SK-N-SH (cell line): Measurements from ENCODE around the gene MBD6. TPM values are rescaled to one million over a fixed set of nuclear protein-coding genes. Genes with fewer than 3 reads are reported as not detected.

Experiments
- CTCF ChIA-PET: fragments of 300-600, 350-600 bp; formaldehyde crosslinking; extraction: SDS; loops from one replicate; lab custom pipeline; 2021; lab: Yijun Ruan, JAX
- POLR2A ChIA-PET: fragments of 350-600 bp; sonication (Branson Sonifier 250); formaldehyde crosslinking; extraction: SDS; loops from one replicate; lab custom pipeline; 2020; ENCODE audit warnings: antibody characterized with exemption, inconsistent platforms; lab: Yijun Ruan, JAX
- DNase-seq: peaks from one replicate; pipeline ENCODE4 v3.0.0; 2012
- H2AFZ ChIP-seq: fragments of 200-600 bp; sonication (generic); 2 replicates; pipeline ENCODE4 v1.8.1; 2016; ENCODE audit warnings: antibody characterized with exemption, mild to moderate bottlenecking, low read depth
- H3F3A ChIP-seq: fragments of 200-600 bp; sonication (generic); replicated peaks from 2 replicates; pipeline ENCODE3; 2016; ENCODE audit warnings: antibody characterized with exemption, mild to moderate bottlenecking; ENCODE audit not compliant: insufficient read depth
- H3K27ac ChIP-seq, 2 experiments: fragments of 200-500 bp in 1 of 2; fragments of 200-600 bp in 1 of 2; sonication (Bioruptor generic) in 1 of 2; sonication (generic), shearing (Covaris generic) in 1 of 2; 2 replicates each; pipeline versions ENCODE4 v1.5.1 to v1.6.1; 2014 to 2016; ENCODE audit warnings: low read depth in 2 of 2, inconsistent platforms in 1 of 2, low read length in 1 of 2, mild to moderate bottlenecking in 1 of 2, mixed read lengths in 1 of 2
- H3K27me3 ChIP-seq: fragments of 200-600 bp; sonication (generic), shearing (Covaris generic); 2 replicates; pipeline ENCODE4 v1.6.1; 2016; ENCODE audit warnings: mixed run types; ENCODE audit not compliant: insufficient read depth
- H3K36me3 ChIP-seq, 2 experiments: fragments of 200-500 bp in 1 of 2; fragments of 200-600 bp in 1 of 2; sonication (Bioruptor generic) in 1 of 2; sonication (generic) in 1 of 2; replicated peaks in 1 of 2; 2 replicates each; pipeline versions ENCODE3 to v1.5.1; 2014 to 2016; ENCODE audit warnings: low read length in 1 of 2, mild to moderate bottlenecking in 1 of 2; ENCODE audit not compliant: insufficient read depth in 2 of 2, control insufficient read depth in 1 of 2
- H3K4me1 ChIP-seq, 2 experiments: fragments of 200-500 bp in 1 of 2; fragments of 200-600 bp in 1 of 2; sonication (Bioruptor generic) in 1 of 2; sonication (generic), shearing (Covaris generic) in 1 of 2; 2 replicates each; pipeline versions ENCODE4 v1.5.1 to v1.6.1; 2014 to 2016; ENCODE audit warnings: low read depth in 1 of 2, low read length in 1 of 2, mixed run types in 1 of 2; ENCODE audit not compliant: insufficient read depth in 2 of 2, control insufficient read depth in 1 of 2
- H3K4me2 ChIP-seq: fragments of 200-600 bp; sonication (generic), shearing (Covaris generic); 2 replicates; pipeline ENCODE4 v1.6.1; 2017; ENCODE audit warnings: mixed run types
- H3K4me3 ChIP-seq, 2 experiments: fragments of 200-500 bp in 1 of 2; fragments of 200-600 bp in 1 of 2; sonication (Bioruptor generic) in 1 of 2; sonication (generic), shearing (Covaris generic) in 1 of 2; 2 replicates each; pipeline versions ENCODE4 v1.5.1 to v1.8.1; 2014 to 2016; ENCODE audit warnings: low read depth in 2 of 2, inconsistent platforms in 1 of 2, low read length in 1 of 2, mild to moderate bottlenecking in 1 of 2, mixed read lengths in 1 of 2, moderate library complexity in 1 of 2
- H3K79me2 ChIP-seq: fragments of 200-600 bp; sonication (generic); 2 replicates; pipeline ENCODE4 v1.8.1; 2017; ENCODE audit warnings: mild to moderate bottlenecking; ENCODE audit not compliant: insufficient read depth
- H3K9ac ChIP-seq: fragments of 200-600 bp; sonication (generic); 2 replicates; pipeline ENCODE4 v1.6.1; 2017; ENCODE audit warnings: mixed run types
- H3K9me2 ChIP-seq: fragments of 200-600 bp; sonication (generic); 2 replicates; pipeline ENCODE4 v1.6.1; 2017; ENCODE audit warnings: mixed run types
- H3K9me3 ChIP-seq: fragments of 200-600 bp; sonication (generic); 2 replicates; pipeline ENCODE4 v1.6.1; 2017; ENCODE audit warnings: mixed run types, mild to moderate bottlenecking, moderate library complexity
- H4K20me1 ChIP-seq: fragments of 200-600 bp; sonication (generic); 2 replicates; pipeline ENCODE4 v1.6.1; 2017; ENCODE audit warnings: mild to moderate bottlenecking, mixed run types; ENCODE audit not compliant: insufficient read depth
- CHD2 ChIP-seq: fragments of 150-350 bp; IDR thresholded peaks from 2 replicates; pipeline ENCODE4 v1.6.1; 2018; ENCODE audit warnings: low read length; ENCODE audit not compliant: partially characterized antibody
- CTCF ChIP-seq: fragments of 200-600 bp; sonication (generic); IDR thresholded peaks from 2 replicates; pipeline ENCODE4 v1.6.1; 2017; ENCODE audit warnings: antibody characterized with exemption, mild to moderate bottlenecking, moderate library complexity
- ELF1 ChIP-seq: IDR thresholded peaks from 2 replicates; pipeline ENCODE4 v1.4.0; 2012
- FOXJ3 ChIP-seq: sonication (generic); formaldehyde crosslinking; IDR thresholded peaks from 2 replicates; pipeline ENCODE4 v1.5.1; 2020; ENCODE audit warnings: mild to moderate bottlenecking, missing genetic modification reagents
- FOXM1 ChIP-seq: IDR thresholded peaks from 2 replicates; pipeline ENCODE4 v1.4.0; 2012; ENCODE audit warnings: low read depth, mild to moderate bottlenecking
- GATA2 ChIP-seq: sonication (generic); formaldehyde crosslinking; IDR thresholded peaks from 2 replicates; pipeline ENCODE4 v1.5.0; 2020; ENCODE audit warnings: mild to moderate bottlenecking, missing genetic modification reagents
- MAX ChIP-seq: IDR thresholded peaks from 2 replicates; pipeline ENCODE4 v1.4.0; 2012; ENCODE audit warnings: low read depth
- MEF2A ChIP-seq: IDR thresholded peaks from 2 replicates; pipeline ENCODE4 v1.4.0; 2012; ENCODE audit warnings: low read depth, borderline replicate concordance
- MXI1 ChIP-seq: IDR thresholded peaks from 2 replicates; pipeline ENCODE4 v1.6.1; 2012; ENCODE audit warnings: mild to moderate bottlenecking, low read depth, low read length, improper control_type of control experiment
- NRF1 ChIP-seq: IDR thresholded peaks from 2 replicates; pipeline ENCODE4 v1.6.1; 2012; ENCODE audit warnings: low read depth, mild to moderate bottlenecking, low read length
- RAD21 ChIP-seq: IDR thresholded peaks from 2 replicates; pipeline ENCODE4 v1.6.1; 2012; ENCODE audit warnings: mild to moderate bottlenecking, low read length
- RCOR1 ChIP-seq: fragments of 150-350 bp; IDR thresholded peaks from 2 replicates; pipeline ENCODE4 v1.6.1; 2017; ENCODE audit warnings: antibody characterized with exemption, low read length
- RFX5 ChIP-seq: IDR thresholded peaks from 2 replicates; pipeline ENCODE4 v1.6.1; 2012; ENCODE audit warnings: mild to moderate bottlenecking, improper control_type of control experiment, low read length
- RXRA ChIP-seq: IDR thresholded peaks from 2 replicates; pipeline ENCODE4 v1.4.0; 2012; ENCODE audit warnings: low read depth, mild to moderate bottlenecking, borderline replicate concordance
- TAF1 ChIP-seq: IDR thresholded peaks from 2 replicates; pipeline ENCODE4 v1.6.1; 2012; ENCODE audit warnings: low read depth, mild to moderate bottlenecking, low read length, moderate library complexity, borderline replicate concordance
- USF1 ChIP-seq: IDR thresholded peaks from 2 replicates; pipeline ENCODE4 v1.4.0; 2012; ENCODE audit warnings: low read depth, borderline replicate concordance
- ZBTB33 ChIP-seq: IDR thresholded peaks from 2 replicates; pipeline ENCODE4 v1.4.0; 2012; ENCODE audit warnings: low read depth, borderline replicate concordance
- WGBS: methylation state at CpG from one replicate; pipeline ENCODE4 v1.1.6; 2017; ENCODE audit warnings: low lambda C conversion rate; 5-methylcytosine and 5-hydroxymethylcytosine counted together
- polyA plus RNA-seq, 3 experiments: library from polyadenylated mRNA; depleted of rRNA; stranded (reverse); fragments of >200 nt; gene quantifications; 2 replicates each; pipeline ENCODE4 v1.2.3, GENCODE V29; 2012

Gene MBD6
- polyA plus RNA-seq, 1 of the 3 experiments (the other 2 are of a cell fraction): 8.6 TPM

- Histone ChIP-seq H3K4me3 (no peak overlapping the region), H3K4me2 (no peak overlapping the region), H4K20me1 (no peaks in the 10 kb centered on the region), H3K9me3 (no peaks in the 10 kb centered on the region), H3K79me2 (no peaks in the 10 kb centered on the region), H3K36me3 (no peaks in the 10 kb centered on the region), H3K4me1 (peaks cover 0 to 10% of the 10 kb centered on the region in 2 experiments; a peak in 3 of 4 replicates), H3K27ac (no peak overlapping the region), H3K27me3 (peaks cover 45% of the 10 kb centered on the region), H3F3A (no peaks in the 10 kb centered on the region), H3K9me2 (no peaks in the 10 kb centered on the region), H3K9ac (no peak overlapping the region), H2AFZ (no peak overlapping the region)
- WGBS: 88% methylated on average over 12 of the region's 15 CpGs
- ChIA-PET CTCF (interaction anchor here (1.1 to 4.8 kb wide), 4 partner anchors 9 to 154 kb away, joined by 3 to 67 read pairs (median 3); partner anchors contain the start of gene GLI1), POLR2A (no interaction called here)
- DNase-seq: no peak
- no peak for TF ChIP-seq CTCF
These were observed 45.5 kb upstream of the MBD6 start for GRCh38 chr12:57476993-57477709.

DNA sequence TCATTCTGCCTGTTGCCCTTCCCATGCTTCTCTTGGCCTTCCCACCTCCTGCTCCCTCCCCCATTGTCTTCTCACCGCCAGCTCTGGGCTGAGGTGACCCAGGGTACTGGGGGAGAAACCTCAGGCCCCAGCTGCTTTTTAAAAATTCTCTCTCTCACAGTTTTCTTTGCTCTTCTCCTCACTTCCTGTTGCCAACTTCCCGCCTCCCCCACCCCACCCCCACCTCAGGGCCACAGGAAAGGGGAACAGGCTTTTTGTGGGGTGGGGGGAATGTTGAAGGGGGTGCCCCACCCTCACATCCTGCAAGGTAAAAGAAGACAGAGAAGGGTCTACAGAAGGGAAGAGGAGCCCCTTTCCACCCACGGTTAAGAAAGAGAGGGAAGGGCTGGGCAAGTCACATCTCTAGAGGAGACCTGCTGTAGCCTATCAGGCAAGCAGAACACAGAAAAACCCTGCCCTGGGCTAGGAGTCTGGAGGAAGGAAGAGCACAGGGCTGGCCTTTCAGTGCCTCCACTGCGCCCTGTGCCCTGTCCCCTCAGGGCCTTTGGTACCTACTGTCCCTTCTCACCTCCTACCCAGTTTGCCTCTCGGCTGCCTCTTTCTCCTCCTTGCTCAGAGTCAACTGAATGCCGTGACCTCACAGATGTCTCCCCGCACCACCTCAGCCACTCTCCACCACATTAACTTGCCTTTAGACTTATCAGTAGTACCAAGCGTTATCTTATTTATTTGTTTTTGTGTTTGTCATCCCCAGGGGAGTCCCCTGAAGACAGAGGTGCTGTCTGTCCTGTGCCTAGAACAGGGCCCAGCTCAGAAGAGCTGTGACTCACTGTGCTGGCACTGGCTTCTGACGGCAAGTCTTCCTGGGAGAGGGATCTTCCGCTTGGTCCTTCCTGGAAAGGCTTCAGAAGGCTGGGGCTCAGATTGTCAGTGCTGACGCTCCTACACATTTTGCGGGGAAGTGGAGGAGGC is 44.6 kb upstream of the MBD6 start:
- POLR2A ChIA-PET: no interaction called here
- DNase-seq: no peak
- 82% methylated on average over 12 of the region's 12 CpGs for WGBS
- no peaks in the 10 kb centered on the region for H3K36me3 ChIP-seq
- no peak overlapping the region for H2AFZ ChIP-seq
- H3K4me1 ChIP-seq: peaks cover 0 to 10% of the 10 kb centered on the region in 2 experiments; a peak in 3 of 4 replicates
- H3K9ac ChIP-seq: no peak overlapping the region
- no peaks in the 10 kb centered on the region for H3K9me2 ChIP-seq
- H3K4me2 ChIP-seq: no peak overlapping the region
- H3K79me2 ChIP-seq: no peaks in the 10 kb centered on the region
- H3K27me3 ChIP-seq: peaks cover 37% of the 10 kb centered on the region
- H4K20me1 ChIP-seq: no peaks in the 10 kb centered on the region
- H3K27ac ChIP-seq: no peak overlapping the region
- no peaks in the 10 kb centered on the region for H3F3A ChIP-seq
- H3K9me3 ChIP-seq: no peaks in the 10 kb centered on the region
- CTCF ChIA-PET: interaction anchor here (0.7 to 4.8 kb wide), 3 partner anchors 15 to 33 kb away, joined by 3 to 67 read pairs (median 3); partner anchors contain the start of gene GLI1
- no peak overlapping the region for H3K4me3 ChIP-seq
- TF ChIP-seq RAD21 (no peak), CTCF (no peak), TAF1 (no peak), MEF2A (no peak), RCOR1 (no peak), CHD2 (no peak), GATA2 (CRISPR knock-in tag) (no peak), RFX5 (no peak), ELF1 (no peak), NRF1 (no peak), ZBTB33 (no peak), FOXJ3 (no peak), MXI1 (no peak), RXRA (no peak), MAX (no peak), USF1 (no peak), FOXM1 (no peak)
